ES-I3 (cell line): ENCODE results near the gene CACNA1A.
"Not testable (repeated sequence)": the region's sequence is repeated elsewhere in the genome, so short reads cannot be mapped to it uniquely, and the experiment has no call there.

Experiments
- H3K36me3 ChIP-seq: 2 replicates; pipeline ENCODE4 v1.6.1; 2013; ENCODE audit warnings: mild to moderate bottlenecking, low read length, control low read depth, moderate library complexity; ENCODE audit not compliant: insufficient read depth
- H3K4me1 ChIP-seq: 2 replicates; pipeline ENCODE4 v1.6.1; 2013; ENCODE audit warnings: mild to moderate bottlenecking, control low read depth, low read length; ENCODE audit not compliant: insufficient read depth
- H3K9ac ChIP-seq: 2 replicates; pipeline ENCODE4 v1.6.1; 2013; ENCODE audit warnings: low read depth, mild to moderate bottlenecking, low read length, moderate library complexity
- H3K9me3 ChIP-seq: 2 replicates; pipeline ENCODE4 v1.6.1; 2013; ENCODE audit warnings: mild to moderate bottlenecking, low read length, moderate library complexity; ENCODE audit not compliant: control insufficient read depth, insufficient read depth

Gene CACNA1A

GRCh38 chr19:13382633-13382938 is 123.7 kb downstream of the CACNA1A start:
- H3K9me3 ChIP-seq = no peaks in the 10 kb centered on the region
- no peaks in the 10 kb centered on the region for H3K4me1 ChIP-seq
- H3K36me3 ChIP-seq = no peaks in the 10 kb centered on the region
- no peak overlapping the region for H3K9ac ChIP-seq

DNA sequence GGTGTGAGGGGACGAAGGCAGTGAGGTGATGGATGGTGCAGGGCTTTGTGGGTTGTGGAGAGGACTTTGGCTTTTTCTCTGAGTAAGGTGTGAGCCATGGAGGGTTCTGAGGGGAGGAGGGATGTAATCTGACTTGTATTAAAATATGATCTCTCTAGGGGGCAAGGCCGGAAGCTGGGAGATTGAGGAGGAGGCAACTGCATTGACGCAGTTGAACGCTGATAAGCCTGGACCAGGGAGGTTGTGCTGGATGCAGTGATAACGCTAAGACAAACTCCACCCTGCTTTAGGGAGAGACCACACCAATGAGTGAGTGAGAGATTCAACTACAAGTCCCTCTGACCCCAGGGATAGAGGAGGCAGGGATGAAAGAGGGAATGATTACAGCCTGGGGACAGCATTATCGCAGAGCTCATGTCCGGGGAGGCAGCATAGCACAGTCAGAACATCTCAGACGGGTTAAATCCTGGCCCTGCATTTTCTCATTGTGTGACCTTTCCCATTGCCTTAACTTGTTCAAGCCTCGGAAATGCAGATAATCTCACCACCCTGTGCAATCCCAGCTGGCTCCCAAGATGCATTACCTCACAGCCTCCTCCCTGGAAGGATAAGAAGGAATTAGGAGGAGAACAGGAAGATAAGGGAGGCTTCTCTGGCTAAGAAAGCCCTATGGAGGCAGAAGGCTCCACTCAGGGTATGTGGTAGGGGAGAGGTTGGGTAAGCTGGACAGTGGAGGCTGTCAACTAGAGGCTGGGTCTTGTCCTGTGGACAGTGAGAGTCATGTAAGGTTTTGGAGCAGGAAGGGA is 124.2 kb downstream of the CACNA1A start:
- H3K9ac ChIP-seq = no peak overlapping the region
- no peaks in the 10 kb centered on the region for H3K4me1 ChIP-seq
- H3K9me3 ChIP-seq = no peaks in the 10 kb centered on the region
- no peaks in the 10 kb centered on the region for H3K36me3 ChIP-seq

DNA sequence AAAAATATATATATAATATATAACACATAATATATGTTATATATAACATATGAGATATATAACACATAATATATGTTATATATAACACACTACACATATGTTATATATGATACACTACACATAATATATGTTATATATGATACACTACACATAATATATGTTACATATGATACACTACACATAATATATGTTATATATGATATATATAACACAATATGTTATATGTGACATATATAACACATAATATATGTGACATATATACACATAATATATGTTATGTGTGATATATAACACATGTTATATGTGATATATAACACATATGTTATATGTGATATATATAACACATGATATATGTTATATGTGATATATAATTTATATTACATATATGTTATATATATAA is 129.7 kb downstream of the CACNA1A start:
- H3K36me3 ChIP-seq = no peaks in the 10 kb centered on the region
- H3K9ac ChIP-seq = no peak overlapping the region
- H3K4me1 ChIP-seq = no peaks in the 10 kb centered on the region
- H3K9me3 ChIP-seq = peaks cover 5% of the 10 kb centered on the region; the same call in 1 of the 2 replicates

DNA sequence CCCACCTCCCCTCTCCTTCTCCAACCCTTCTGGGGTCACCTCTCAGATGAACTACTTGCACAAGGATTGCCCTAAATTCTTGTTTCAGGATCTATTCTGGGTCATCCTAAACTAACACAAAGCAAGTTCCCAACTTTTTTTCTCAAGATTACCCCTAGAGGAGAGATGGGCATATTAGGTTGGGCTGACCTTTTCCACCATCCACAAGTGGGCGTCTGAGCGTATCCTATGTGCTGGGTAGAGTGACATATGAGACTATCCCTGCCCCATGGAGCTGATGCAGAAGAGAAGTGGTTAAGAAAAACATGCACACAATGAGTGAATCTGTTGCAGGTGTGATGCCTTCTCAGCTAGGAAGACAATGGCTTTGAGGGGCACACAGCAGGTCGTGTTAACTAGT is 132.7 kb downstream of the CACNA1A start:
- Histone ChIP-seq H3K9ac (no peak overlapping the region), H3K9me3 (peaks cover 5% of the 10 kb centered on the region; the same call in 1 of the 2 replicates), H3K36me3 (no peaks in the 10 kb centered on the region), H3K4me1 (no peaks in the 10 kb centered on the region)

GRCh38 chr19:13370948-13371347 is 135.3 kb downstream of the CACNA1A start:
- Histone ChIP-seq H3K4me1 (no peaks in the 10 kb centered on the region; the same call in 1 of the 2 replicates), H3K9ac (no peak overlapping the region)

DNA sequence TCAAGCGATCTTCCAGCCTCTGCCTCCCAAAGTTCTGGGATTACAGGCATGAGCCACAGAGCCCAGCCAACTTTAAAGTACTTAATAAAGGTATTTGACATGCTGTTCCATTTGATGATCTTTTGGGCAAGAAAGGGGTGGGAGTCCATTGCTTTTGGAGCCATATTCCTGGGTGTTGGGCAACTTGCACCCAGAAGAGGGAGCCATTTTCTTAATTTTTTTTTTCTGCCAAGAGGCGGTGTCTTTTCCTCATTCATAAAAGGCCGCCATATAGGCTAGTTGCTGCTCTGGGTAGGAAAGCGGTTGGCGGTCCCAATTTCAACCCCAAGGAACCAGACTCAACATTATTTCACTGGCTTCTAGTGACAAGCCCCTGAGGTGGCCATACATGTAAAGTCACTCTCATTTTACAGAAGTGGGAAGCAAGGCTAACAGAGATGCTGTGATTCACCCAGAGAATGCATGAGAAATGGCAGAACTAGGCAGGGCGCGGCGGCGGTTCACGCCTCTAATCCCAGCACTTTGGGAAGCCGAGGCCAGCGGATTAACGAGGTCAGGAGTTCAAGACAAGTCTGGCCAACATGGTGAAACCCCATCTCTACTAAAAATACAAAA is 139.6 kb downstream of the CACNA1A start:
- Histone ChIP-seq H3K36me3 (no peaks in the 10 kb centered on the region), H3K9ac (no peak overlapping the region), H3K9me3 (no peaks in the 10 kb centered on the region), H3K4me1 (peaks cover 4% of the 10 kb centered on the region)

More at GRCh38 chr19:13370948-13371347, 135.3 kb downstream of the CACNA1A start:
- peaks cover 5% of the 10 kb centered on the region; the same call in 1 of the 2 replicates for H3K9me3 ChIP-seq
- H3K36me3 ChIP-seq = no peaks in the 10 kb centered on the region

GRCh38 chr19:13363954-13364353 is 142.3 kb downstream of the CACNA1A start:
- Histone ChIP-seq H3K9me3 (no peaks in the 10 kb centered on the region), H3K4me1 (peaks cover 4% of the 10 kb centered on the region), H3K36me3 (no peaks in the 10 kb centered on the region), H3K9ac (no peak overlapping the region)

GRCh38 chr19:13363245-13363644 is 143.0 kb downstream of the CACNA1A start:
- H3K9ac ChIP-seq = no peak overlapping the region
- no peaks in the 10 kb centered on the region for H3K36me3 ChIP-seq
- H3K4me1 ChIP-seq = peaks cover 4% of the 10 kb centered on the region
- H3K9me3 ChIP-seq = no peaks in the 10 kb centered on the region

GRCh38 chr19:13362668-13363067 is 143.6 kb downstream of the CACNA1A start:
- H3K9me3 ChIP-seq = no peaks in the 10 kb centered on the region
- no peaks in the 10 kb centered on the region for H3K36me3 ChIP-seq

DNA sequence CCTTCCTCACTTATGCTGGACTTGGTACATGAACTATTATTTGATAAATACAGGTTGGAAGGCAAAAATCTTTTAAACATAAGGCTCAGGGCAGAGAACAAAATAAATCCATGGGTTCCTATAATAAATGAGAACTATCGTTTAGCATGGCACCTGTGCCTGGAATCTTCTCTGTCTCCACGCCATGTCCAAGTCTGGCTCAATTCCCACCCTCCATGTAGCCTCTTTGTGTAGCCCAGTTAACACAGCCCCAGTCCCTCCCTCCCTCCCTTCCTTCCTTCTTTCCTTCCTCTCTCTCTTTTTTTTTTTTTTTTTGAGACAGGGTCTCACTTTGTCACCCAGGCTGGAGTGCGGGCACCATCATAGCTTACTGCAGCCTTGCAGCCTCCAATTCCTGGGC is 144.6 kb downstream of the CACNA1A start:
- not testable (repeated sequence) for H3K4me1 ChIP-seq, H3K36me3 ChIP-seq, H3K9ac ChIP-seq, H3K9me3 ChIP-seq

More at GRCh38 chr19:13362668-13363067, 143.6 kb downstream of the CACNA1A start:
- H3K9ac ChIP-seq = no peak overlapping the region
- peaks cover 4% of the 10 kb centered on the region for H3K4me1 ChIP-seq

- H3K36me3 ChIP-seq = no peaks in the 10 kb centered on the region
- H3K9ac ChIP-seq = no peak overlapping the region
- no peaks in the 10 kb centered on the region for H3K4me1 ChIP-seq
- no peaks in the 10 kb centered on the region for H3K9me3 ChIP-seq
Observed at GRCh38 chr19:13356686-13357280, 149.5 kb downstream of the CACNA1A start.

- H3K9me3 ChIP-seq = no peaks in the 10 kb centered on the region
- H3K9ac ChIP-seq = no peak overlapping the region
- no peaks in the 10 kb centered on the region for H3K36me3 ChIP-seq
- no peaks in the 10 kb centered on the region for H3K4me1 ChIP-seq
Observed at GRCh38 chr19:13356185-13356584, 150.1 kb downstream of the CACNA1A start.

DNA sequence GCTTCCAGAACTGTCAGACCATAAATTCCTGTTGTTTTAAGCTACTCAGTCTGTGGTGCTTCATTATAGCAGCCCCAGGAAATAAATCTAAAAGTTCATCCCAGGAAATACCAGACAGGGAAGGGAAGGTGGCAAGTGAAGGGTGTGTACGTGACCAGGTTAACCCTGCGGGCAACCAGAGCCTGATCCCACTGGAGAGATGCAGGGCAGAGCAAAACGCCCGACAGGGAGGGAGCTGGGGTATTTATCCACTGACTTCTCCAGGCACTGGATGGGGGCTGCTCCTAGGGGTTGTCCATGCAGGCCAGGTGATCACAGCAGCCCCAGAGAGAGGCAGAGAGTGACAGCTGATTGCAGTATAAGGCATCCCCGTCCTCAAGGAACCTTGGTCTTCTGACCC is 150.9 kb downstream of the CACNA1A start:
- Histone ChIP-seq H3K9ac (no peak overlapping the region), H3K36me3 (no peaks in the 10 kb centered on the region), H3K9me3 (0 out of 2 replicates have a peak, but pooled peaks cover 2% of the 10 kb centered on the region), H3K4me1 (no peaks in the 10 kb centered on the region)

GRCh38 chr19:13353625-13354024 is 152.7 kb downstream of the CACNA1A start:
- H3K36me3 ChIP-seq = no peaks in the 10 kb centered on the region
- H3K9me3 ChIP-seq = 0 out of 2 replicates have a peak, but pooled peaks cover 5% of the 10 kb centered on the region
- H3K4me1 ChIP-seq = no peaks in the 10 kb centered on the region
- H3K9ac ChIP-seq = no peak overlapping the region

GRCh38 chr19:13350759-13351158 is 155.5 kb downstream of the CACNA1A start:
- no peaks in the 10 kb centered on the region for H3K4me1 ChIP-seq
- H3K9me3 ChIP-seq = 0 out of 2 replicates have a peak, but pooled peaks cover 5% of the 10 kb centered on the region
- H3K9ac ChIP-seq = no peak overlapping the region
- no peaks in the 10 kb centered on the region for H3K36me3 ChIP-seq
